GM21360 (cell line): ENCODE results near the gene EVL.
A peak's percentile ranks its signal among the peaks of the same experiment; 100 is the strongest.

Experiments used
- ATAC-seq: cut with Tn5 transposase; IDR thresholded peaks from one replicate; pipeline ENCODE4 v1.9.1; 2021; ENCODE audit warnings: mild to moderate bottlenecking, moderate library complexity; ENCODE audit not compliant: unreplicated experiment

EVL gene

GRCh38 chr14:100064335-100065092 lies 708 bp upstream of the EVL start:
- peak; percentile 1 for ATAC-seq

DNA sequence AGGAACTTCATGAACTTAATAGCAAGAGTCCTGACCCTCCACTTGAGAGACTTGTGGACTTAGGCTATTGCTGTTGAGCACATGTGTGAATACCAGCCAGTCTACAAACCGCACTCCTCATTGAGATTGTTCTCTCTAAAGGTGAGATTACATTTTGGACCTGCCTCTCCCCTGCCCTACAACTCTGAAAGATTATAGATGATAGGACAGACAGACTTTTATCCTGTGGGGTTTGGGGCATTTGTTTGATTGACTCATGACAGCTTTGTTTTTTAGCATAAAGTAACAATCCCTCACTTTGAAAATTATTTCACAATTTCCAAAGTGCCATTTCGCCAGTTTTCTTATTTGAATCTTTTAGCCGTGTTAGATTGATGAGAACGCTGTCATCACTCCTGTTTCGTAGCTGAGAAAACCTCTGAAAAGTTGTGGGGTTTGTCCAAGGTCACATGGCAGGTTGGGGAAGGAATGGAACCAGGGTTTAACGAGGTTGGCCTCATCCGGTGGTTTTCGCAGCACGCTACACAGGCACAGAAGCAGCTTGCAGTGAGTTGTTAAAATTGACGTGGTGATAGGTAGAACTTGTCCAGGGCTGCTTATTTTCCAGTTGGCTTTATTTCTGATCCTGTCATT lies 836 bp downstream of the EVL start:
- peak; percentile 30 for ATAC-seq

DNA sequence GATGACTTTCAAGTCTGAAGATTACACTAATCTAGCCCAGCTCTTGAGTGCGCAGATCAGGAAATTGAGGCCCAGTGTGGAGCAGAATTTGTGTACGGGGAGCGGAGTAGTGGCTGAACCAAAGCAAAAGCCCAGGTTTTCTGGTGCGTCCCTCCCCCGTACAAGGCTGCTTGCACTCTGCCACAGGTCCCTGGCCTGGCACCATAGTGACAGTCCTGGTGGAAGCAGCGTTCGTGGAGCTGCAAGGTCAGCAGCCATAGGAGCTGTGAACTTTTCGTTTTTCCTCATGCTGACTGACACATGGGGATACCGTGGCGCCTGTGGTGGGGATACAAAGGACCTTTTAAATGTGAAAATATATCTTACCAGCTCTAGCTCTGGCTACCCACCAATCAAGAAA lies 1.7 kb downstream of the EVL start:
- ATAC-seq, result no peak

DNA sequence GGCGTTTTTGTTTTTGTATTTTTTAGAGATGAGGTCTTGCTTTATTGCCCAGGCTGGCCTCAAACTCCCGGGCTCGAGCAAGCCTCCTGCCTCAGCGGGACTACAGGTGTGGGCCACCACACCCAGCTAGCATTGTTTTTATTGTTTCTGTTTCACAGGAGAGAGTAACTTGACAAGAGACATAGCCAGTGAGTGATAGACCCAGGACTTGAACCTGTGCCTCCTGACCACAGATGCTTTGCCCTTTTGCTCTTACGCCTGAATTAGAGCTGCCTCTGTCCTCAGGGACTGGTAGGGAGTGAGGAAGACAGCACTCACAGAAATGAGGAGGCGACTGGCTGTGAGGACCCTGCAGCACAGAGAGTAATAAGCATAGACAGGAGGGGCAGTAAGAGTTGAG lies 2.3 kb downstream of the EVL start:
- ATAC-seq, result no peak

DNA sequence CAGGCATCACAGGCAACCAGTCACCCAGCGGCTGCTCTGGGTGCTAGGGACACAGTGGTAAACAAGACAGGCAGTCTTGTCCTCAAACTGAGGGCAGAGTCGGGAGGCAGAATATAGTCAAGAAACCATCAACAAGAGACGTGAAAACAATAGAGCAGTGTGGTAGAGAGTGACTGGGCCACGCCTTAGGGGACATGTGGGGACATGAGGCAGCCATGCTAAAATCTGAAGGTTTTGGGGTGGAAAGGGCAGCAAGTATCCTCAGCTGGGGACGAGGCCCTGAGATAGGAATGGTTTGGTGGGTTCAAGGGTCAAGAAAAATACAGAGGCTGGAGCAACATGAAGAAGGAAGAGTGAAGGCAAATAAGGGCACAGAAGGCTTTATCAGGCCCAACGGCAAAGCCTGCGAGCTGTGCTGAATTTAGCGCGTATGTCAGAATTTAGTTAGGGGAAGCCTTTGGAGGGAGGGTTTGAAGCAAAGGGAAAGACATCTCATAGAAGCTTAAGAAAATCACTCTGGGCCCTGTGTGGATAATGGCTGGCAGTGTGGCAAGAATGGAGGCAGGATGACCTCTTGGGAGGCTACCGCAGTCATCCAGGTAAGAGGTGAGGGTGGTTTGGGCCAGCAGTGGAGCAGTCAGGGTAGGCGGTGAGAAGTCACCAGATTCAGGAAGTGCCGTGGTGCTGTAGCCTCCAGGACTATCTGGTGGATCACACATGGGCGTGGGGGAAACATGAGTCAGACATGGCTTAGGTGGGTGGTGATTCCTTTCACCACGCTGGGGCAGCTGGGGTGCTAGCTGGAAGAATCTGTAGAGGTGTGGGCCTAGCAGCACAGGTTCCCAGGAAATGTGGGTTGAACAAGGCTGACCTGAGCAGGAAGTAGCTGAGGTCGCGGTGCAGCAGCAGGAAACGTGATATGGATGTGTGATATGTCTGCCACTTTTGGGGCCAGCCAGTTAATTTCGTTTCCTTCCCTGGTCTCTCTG lies 3.0 kb downstream of the EVL start:
- ATAC-seq, result peak; percentile 29

GRCh38 chr14:100069161-100069800 lies 4.1 kb downstream of the EVL start:
- ATAC-seq, result no peak

DNA sequence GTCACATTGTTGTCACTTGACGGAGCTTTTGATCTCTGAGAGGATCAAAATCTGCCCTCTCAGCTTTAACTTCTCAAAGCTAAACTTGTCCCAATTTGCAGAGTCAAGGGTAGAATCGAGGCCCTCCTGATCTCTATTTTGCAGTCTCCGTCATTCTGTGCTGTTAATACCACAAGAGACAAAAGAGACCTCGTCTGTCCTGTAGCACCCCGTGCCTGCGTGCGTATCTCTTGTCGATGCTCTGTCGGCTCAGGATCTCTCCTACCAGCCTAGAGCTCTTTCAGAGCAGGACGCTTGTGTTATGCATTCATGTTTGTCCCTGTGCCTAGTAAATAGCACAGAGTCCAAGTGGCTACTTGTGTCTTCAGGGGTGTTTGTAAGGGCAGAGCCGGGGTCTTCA lies 5.1 kb downstream of the EVL start:
- ATAC-seq, result no peak

GRCh38 chr14:100071545-100071944 lies 6.3 kb downstream of the EVL start:
- ATAC-seq, result no peak

DNA sequence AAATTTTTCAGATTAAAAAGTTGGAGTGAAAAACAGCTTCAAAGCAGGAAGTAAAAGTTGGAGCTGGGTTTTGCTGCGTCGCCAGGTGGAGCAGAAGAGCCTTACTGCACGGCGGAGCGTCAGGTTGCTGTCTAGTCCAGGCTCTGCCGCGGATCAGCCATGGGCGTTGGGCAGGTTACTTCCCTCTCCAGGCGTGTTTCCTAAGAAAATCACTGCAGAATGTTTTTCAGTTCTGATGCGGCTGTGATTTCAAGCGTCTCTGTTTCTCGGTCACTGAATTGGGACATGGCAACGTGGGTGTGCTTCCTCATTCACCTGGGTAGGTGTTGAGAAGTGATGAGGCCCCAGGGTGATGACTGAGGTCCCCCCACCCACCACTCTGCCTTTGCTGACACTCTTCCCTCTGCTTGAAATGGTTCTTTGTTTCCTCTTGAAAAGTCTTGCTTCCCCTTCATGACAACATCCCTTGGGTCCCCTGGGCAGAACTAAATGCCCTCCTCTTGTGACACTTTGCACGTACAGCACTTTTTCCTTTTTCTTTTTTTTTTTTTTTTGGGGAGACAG lies 7.6 kb downstream of the EVL start:
- ATAC-seq, result no peak

GRCh38 chr14:100073576-100074430 lies 8.6 kb downstream of the EVL start:
- ATAC-seq, result no peak

DNA sequence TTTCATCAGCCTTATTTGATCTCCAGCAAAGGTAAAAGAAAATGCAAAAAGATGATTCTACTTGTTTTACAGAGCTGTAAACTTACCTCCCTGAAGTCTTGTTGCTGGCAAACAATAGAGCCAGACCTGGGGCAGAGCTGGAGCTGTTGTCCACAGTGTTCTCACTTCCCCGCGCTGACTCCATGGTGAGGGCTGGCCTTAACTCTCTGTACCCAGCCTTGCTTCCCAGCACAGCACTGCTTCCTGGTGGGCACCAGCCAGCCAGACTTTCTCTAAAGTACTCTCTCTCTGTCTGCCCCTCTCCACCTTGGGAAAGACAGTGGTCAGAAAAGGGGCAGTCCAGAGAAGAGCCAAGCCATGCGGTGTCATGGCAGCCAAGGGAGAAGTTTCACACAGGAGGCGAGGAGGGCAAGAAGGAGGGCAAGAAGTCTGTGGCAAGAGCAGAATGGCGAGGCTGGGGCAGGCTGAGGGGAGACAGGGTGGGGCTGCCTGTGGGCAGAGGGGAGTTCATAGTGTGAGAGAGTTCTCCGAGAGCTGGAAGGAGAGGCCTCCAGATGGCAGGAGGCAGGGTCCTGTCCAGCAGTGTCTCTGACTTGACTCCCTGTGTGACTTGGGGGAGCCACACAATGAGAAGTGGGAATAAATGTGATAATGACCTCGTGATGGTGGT lies 9.3 kb downstream of the EVL start:
- no peak for ATAC-seq

DNA sequence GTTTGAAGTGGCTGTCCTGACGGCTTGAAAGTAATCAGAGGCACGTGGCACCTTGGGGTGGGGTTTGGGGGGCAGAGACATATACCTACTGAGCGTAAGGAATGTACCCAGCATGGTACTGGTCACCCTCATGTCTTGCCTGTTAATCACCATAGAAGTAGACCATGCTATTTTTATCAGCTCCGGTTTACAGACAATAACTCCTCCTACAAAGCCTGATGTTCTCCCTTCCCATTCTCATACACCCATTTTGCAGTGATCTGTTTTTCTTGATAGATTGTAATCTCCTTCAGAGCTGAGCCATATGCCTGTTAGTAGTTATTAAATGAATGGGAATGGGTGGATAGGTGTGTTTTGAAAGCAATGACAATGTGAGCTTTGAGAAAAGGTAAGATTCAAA lies 10.5 kb downstream of the EVL start:
- no peak for ATAC-seq

DNA sequence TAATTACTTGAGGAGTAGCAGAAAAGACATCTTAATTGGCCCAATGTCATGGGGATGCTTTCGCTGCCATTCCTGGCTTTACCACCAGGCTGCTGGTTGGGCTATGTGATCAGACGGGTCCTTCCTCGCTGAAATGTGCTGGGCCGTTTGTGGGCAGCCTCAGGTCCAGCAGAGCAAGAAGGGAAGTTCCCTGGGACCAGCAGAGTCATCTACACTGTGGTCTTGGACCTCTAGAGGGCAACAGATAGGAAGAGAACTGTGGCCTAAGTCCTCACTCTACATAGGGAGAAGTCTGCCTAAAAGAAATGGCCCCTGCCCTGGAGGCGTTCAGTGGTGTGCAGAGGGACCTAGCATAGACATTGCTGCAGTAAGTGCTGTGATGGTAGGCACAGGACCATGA lies 10.9 kb downstream of the EVL start:
- no peak for ATAC-seq

- no peak for ATAC-seq
Measured at GRCh38 chr14:100076606-100077005, 11.4 kb downstream of the EVL start.

DNA sequence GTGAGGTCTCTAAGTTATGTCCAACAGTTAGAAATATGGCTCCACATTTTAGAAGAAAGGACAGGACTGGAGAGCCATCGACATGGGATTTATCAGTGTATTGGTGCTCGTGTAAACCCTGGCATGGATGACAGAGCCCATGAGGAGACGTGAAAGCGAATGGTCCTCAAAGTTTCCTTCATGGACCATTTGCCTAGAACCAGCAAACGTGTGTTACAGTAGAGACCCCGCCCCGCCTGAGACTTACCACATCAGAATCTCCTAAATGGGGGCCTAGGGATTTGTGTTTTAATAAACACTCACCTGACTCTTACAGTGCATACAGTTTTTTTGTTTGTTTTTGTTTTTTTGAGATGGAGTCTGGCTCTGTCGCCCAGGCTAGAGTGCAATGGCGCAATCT lies 12.2 kb downstream of the EVL start:
- no peak for ATAC-seq

GRCh38 chr14:100078216-100078803 lies 13.1 kb downstream of the EVL start:
- ATAC-seq, result no peak

DNA sequence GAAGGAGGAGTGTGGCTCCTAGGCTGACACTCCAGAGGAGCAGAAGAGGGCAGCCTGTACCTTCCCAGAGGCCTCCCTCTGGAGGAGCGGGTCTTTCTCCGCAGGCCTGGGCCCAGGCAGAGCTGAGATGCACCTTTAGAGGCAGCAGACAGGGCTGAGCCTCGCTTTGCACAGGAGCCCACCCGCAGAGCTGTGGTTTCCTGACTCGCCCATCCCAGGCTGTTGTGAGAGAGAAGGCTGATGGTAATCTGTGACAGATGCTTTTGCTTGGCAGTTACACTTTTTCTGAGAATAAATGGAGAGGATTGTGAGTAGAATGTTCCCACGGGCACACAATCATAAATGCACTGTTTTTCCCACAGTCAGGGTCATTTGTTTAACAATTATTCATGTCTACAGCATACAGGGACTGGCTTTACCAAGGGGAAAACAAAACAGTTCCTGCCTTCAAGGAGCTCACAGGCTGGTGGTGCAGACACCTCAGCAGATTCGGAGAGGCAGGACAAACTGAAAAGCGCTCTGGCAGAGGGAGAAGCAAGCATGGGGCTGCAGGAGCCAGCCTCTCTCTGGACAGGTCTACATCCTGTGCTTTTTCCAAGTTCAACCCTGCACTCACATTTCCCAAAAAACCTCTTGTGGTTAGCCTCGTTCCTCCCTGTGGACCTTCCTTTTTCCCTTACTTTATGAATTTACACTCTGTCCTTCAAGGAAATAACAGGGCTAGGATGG lies 13.9 kb downstream of the EVL start:
- ATAC-seq, result no peak

GRCh38 chr14:100079726-100080005 lies 14.4 kb downstream of the EVL start:
- no peak for ATAC-seq
